GM19397 (cell line): Measurements from ENCODE around the gene IL17B.

Experiments
- ATAC-seq: cut with Tn5 transposase; IDR thresholded peaks from one replicate; pipeline ENCODE4 v1.9.1; 2021; ENCODE audit warnings: mild to moderate bottlenecking, moderate library complexity; ENCODE audit not compliant: unreplicated experiment

IL17B gene

GRCh38 chr5:149379177-149379761 is at the start of gene IL17B:
IL17B (minus strand) TSS chr5:149379292; CDS start chr5:149379225, 67 bp downstream.
- ATAC-seq: no peak

GRCh38 chr5:149428032-149428431 is 48.9 kb upstream of the IL17B start:
- no peak for ATAC-seq

GRCh38 chr5:149427374-149427773 is 48.3 kb upstream of the IL17B start:
- ATAC-seq: no peak

GRCh38 chr5:149426931-149427330 is 47.8 kb upstream of the IL17B start:
- no peak for ATAC-seq

GRCh38 chr5:149425729-149426128 is 46.6 kb upstream of the IL17B start:
- no peak for ATAC-seq

GRCh38 chr5:149424371-149425315 is 45.6 kb upstream of the IL17B start:
- ATAC-seq: no peak

- no peak for ATAC-seq
These were observed 44.7 kb upstream of the IL17B start for GRCh38 chr5:149423794-149424268.

GRCh38 chr5:149423049-149423793 is 44.1 kb upstream of the IL17B start:
- ATAC-seq: no peak

- ATAC-seq: no peak
These were observed 43.4 kb upstream of the IL17B start for GRCh38 chr5:149422366-149423048.

GRCh38 chr5:149421834-149422233 is 42.7 kb upstream of the IL17B start:
- no peak for ATAC-seq

- ATAC-seq: no peak
These were observed 42.2 kb upstream of the IL17B start for GRCh38 chr5:149421372-149421685.

- no peak for ATAC-seq
These were observed 41.7 kb upstream of the IL17B start for GRCh38 chr5:149420545-149421371.

- ATAC-seq: no peak
These were observed 40.9 kb upstream of the IL17B start for GRCh38 chr5:149419859-149420544.

- ATAC-seq: no peak
These were observed 40.4 kb upstream of the IL17B start for GRCh38 chr5:149419532-149419858.

GRCh38 chr5:149418910-149419531 is 39.9 kb upstream of the IL17B start:
- no peak for ATAC-seq

GRCh38 chr5:149417711-149418368 is 38.7 kb upstream of the IL17B start:
- ATAC-seq: no peak

- ATAC-seq: no peak
These were observed 38.1 kb upstream of the IL17B start for GRCh38 chr5:149416987-149417710.
